Measurements from ENCODE around the gene RASL12. TPM values are rescaled to one million over a fixed set of nuclear protein-coding genes. Genes with fewer than 3 reads are reported as not detected.

The RASL12 gene
- polyA plus RNA-seq, 3 donors: not detected

DNA sequence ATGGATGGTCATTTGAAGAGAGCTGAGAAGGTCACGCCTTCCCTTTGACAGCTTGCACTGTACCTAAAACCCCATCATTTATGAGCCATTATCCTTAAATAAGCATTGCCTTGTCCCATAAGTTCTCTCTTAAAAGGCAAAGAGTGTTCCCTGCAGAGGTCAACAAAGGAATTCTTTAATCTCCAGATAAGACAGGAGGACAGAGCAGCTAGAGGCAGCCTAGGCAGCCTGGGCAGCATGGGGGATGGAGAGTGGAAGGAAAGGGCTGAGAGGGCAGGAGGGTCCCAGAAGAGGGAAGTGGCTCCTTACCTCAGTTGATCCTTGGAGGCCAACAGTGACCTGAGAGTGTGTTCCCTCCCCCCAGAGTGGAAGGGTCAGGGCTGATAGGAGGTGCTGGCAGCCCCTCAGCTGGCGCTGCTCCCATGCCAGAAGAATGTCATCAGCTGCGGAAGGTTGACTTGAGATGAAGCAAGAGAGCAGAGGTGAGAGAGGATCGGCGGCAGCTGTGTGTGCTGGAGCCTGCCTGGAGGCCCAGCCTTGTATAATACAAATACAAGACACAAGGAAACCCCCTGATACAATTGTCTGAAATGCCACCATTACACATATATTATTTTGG lies 21.5 kb upstream of the RASL12 start:
- no peak overlapping the region for H3K4me3 Mint-ChIP-seq
- no peak overlapping the region for H3K27ac ChIP-seq (ENCODE audit: low read depth in 1 of 2, low read length in 2 of 2)
- H3K4me1 Mint-ChIP-seq: no peaks in the 10 kb centered on the region
- no peak overlapping the region for H3K4me2 ChIP-seq (replicated peaks; ENCODE audit: extremely low read depth, low read length, poor library complexity, severe bottlenecking)
- no peak overlapping the region for H2AFZ ChIP-seq (ENCODE audit: insufficient read depth, low read depth, low read length, poor library complexity, severe bottlenecking)
- H3K4me1 ChIP-seq (ENCODE audit: control insufficient read depth in 1 of 2, insufficient read depth in 2 of 2, low read length in 2 of 2): no peaks in the 10 kb centered on the region
- no peaks in the 10 kb centered on the region for H3K27me3 ChIP-seq (ENCODE audit: control insufficient read depth in 2 of 2, insufficient read depth in 2 of 2, low read length in 2 of 2)
- peaks cover 0 to 4% of the 10 kb centered on the region in 2 donors for H3K36me3 Mint-ChIP-seq
- H3K27me3 Mint-ChIP-seq (ENCODE audit: low read depth in 3 of 3): peaks cover 5 to 16% (median 7%) of the 10 kb centered on the region in 3 donors
- no peak overlapping the region for H3K9ac ChIP-seq (ENCODE audit: insufficient read depth, low read length, poor library complexity, severe bottlenecking)
- intact Hi-C loops (cut with micrococcal nuclease): loop anchor here in 1 of 2 donors (10.0 kb wide), 1 partner anchor 355 kb away; no protein-coding TSS in a partner anchor
- no peaks in the 10 kb centered on the region for H3K9me3 Mint-ChIP-seq
- DNase-seq: no peak
- peak overlapping the region in 1 of 7 donors; percentile 62 for H3K27ac Mint-ChIP-seq
- no peaks in the 10 kb centered on the region for H3K36me3 ChIP-seq (replicated peaks in 1 of 2; ENCODE audit: control insufficient read depth in 1 of 2, insufficient read depth in 2 of 2, low read length in 2 of 2)
- TF ChIP-seq, protein P1, sequence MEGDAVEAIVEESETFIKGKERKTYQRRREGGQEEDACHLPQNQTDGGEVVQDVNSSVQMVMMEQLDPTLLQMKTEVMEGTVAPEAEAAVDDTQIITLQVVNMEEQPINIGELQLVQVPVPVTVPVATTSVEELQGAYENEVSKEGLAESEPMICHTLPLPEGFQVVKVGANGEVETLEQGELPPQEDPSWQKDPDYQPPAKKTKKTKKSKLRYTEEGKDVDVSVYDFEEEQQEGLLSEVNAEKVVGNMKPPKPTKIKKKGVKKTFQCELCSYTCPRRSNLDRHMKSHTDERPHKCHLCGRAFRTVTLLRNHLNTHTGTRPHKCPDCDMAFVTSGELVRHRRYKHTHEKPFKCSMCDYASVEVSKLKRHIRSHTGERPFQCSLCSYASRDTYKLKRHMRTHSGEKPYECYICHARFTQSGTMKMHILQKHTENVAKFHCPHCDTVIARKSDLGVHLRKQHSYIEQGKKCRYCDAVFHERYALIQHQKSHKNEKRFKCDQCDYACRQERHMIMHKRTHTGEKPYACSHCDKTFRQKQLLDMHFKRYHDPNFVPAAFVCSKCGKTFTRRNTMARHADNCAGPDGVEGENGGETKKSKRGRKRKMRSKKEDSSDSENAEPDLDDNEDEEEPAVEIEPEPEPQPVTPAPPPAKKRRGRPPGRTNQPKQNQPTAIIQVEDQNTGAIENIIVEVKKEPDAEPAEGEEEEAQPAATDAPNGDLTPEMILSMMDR (IDR thresholded peaks at IDR 0.05): no peak
- H3K79me2 ChIP-seq (ENCODE audit: insufficient read depth, low read length): no peaks in the 10 kb centered on the region
- no peaks in the 10 kb centered on the region for H3K9me3 ChIP-seq (replicated peaks in 1 of 2; ENCODE audit: control insufficient read depth in 1 of 2, insufficient read depth in 1 of 2, low read length in 2 of 2)
- no peaks in the 10 kb centered on the region for H4K20me1 ChIP-seq (ENCODE audit: insufficient read depth, low read length)
- no peak overlapping the region for H3K4me3 ChIP-seq (replicated peaks in 1 of 3; ENCODE audit: low read depth in 2 of 3, low read length in 3 of 3)
- no CpG with 5 or more reads among the region's 5 CpGs for WGBS (ENCODE audit: insufficient coverage)

DNA sequence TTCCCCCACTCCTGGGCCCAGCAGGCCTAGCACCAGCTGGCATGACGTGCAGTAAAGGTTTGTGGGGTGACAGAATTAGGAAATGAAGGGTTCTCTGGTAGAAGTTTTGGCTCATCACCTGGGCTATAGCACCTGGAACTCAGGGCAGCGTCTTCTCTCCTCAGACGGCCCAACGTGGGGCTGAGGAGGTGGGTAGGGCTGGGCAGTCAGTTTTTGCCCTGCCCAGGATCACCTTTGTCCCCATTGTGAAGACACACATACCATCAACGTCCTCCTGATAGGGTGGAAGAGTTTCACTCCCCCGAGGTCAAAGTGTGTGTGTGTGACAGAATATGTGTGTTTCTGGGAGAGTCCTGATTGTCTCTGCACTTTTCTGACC lies 20.8 kb upstream of the RASL12 start:
- no peaks in the 10 kb centered on the region for H3K36me3 ChIP-seq (replicated peaks in 1 of 2; ENCODE audit: control insufficient read depth in 1 of 2, insufficient read depth in 2 of 2, low read length in 2 of 2)
- H3K9me3 ChIP-seq (replicated peaks in 1 of 2; ENCODE audit: control insufficient read depth in 1 of 2, insufficient read depth in 1 of 2, low read length in 2 of 2): no peaks in the 10 kb centered on the region
- peaks cover 0 to 3% of the 10 kb centered on the region in 2 donors for H3K27me3 ChIP-seq (ENCODE audit: control insufficient read depth in 2 of 2, insufficient read depth in 2 of 2, low read length in 2 of 2)
- Mint-ChIP-seq H3K27ac (no peak overlapping the region), H3K4me1 (no peaks in the 10 kb centered on the region), H3K36me3 (peaks cover 0 to 3% of the 10 kb centered on the region in 2 donors), H3K27me3 (ENCODE audit: low read depth in 3 of 3) (peaks cover 7 to 22% (median 9%) of the 10 kb centered on the region in 3 donors), H3K9me3 (no peaks in the 10 kb centered on the region), H3K4me3 (no peak overlapping the region)
- no peak overlapping the region for H2AFZ ChIP-seq (ENCODE audit: insufficient read depth, low read depth, low read length, poor library complexity, severe bottlenecking)
- H3K4me3 ChIP-seq (replicated peaks in 1 of 3; ENCODE audit: low read depth in 2 of 3, low read length in 3 of 3): no peak overlapping the region
- TF ChIP-seq, protein P1 (IDR thresholded peaks at IDR 0.05): no peak
- no CpG with 5 or more reads among the region's 6 CpGs for WGBS (ENCODE audit: insufficient coverage)
- no peak overlapping the region for H3K4me2 ChIP-seq (replicated peaks; ENCODE audit: extremely low read depth, low read length, poor library complexity, severe bottlenecking)
- H3K79me2 ChIP-seq (ENCODE audit: insufficient read depth, low read length): no peaks in the 10 kb centered on the region
- no peak overlapping the region for H3K9ac ChIP-seq (ENCODE audit: insufficient read depth, low read length, poor library complexity, severe bottlenecking)
- no peak for DNase-seq
- no peaks in the 10 kb centered on the region for H4K20me1 ChIP-seq (ENCODE audit: insufficient read depth, low read length)
- intact Hi-C loops (cut with micrococcal nuclease): loop anchor here in 1 of 2 donors (10.0 kb wide), 1 partner anchor 354 kb away; no protein-coding TSS in a partner anchor
- no peaks in the 10 kb centered on the region for H3K4me1 ChIP-seq (ENCODE audit: control insufficient read depth in 1 of 2, insufficient read depth in 2 of 2, low read length in 2 of 2)
- H3K27ac ChIP-seq (ENCODE audit: low read depth in 1 of 2, low read length in 2 of 2): no peak overlapping the region

All from CD14-positive monocyte (primary cell).